COLO829 (cell line): ENCODE results near the gene THOP1.

ENCODE experiments used
- DNase-seq: peaks from one replicate; pipeline ENCODE4 v3.0.0; 2012; ENCODE audit warnings: low spot score

Gene THOP1

DNA sequence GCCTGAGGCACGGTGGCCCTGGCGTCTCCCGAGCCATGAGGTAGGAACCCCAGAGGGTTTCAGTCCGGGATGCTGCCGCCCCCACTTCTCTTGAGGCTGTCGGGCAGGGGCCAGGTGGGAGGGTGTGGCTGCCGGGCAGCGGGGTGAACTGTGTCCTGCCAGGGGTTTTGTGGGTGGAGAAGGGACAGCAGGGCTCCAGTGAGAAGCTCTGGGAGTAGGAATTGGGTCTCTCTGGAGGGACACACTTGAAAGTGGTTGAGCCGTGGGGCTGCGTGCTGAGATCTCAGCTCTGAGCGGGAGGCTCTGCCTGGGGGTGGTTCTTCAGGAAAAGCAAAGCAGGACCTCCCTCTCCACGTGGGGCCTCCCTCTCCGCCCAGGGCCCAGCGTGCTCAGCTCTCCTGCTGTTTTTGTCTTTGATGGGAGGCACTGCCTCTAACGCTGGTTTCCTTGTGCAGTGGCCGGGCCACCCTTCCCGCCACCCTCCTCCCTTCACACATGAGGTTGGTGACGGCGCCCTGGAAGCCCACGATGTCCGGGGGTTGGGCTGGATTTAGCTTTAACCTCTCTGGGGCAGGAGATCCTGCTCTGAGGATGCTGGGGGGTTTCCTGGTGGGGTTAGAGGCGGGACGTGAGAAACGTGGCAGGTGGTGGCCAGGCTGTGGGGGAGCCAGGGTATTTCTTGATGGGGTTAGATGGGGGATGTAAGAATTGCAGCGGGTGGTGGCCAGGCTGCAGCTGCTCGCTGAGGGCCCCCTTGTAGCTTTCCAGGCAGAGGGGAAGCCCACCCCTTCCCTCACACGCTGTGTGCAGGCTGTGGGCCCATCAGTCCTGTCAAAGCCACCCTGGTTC lies 19.1 kb downstream of the THOP1 start:
- no peak for DNase-seq

GRCh38 chr19:2805261-2805900 lies 20.1 kb downstream of the THOP1 start:
- no peak for DNase-seq

DNA sequence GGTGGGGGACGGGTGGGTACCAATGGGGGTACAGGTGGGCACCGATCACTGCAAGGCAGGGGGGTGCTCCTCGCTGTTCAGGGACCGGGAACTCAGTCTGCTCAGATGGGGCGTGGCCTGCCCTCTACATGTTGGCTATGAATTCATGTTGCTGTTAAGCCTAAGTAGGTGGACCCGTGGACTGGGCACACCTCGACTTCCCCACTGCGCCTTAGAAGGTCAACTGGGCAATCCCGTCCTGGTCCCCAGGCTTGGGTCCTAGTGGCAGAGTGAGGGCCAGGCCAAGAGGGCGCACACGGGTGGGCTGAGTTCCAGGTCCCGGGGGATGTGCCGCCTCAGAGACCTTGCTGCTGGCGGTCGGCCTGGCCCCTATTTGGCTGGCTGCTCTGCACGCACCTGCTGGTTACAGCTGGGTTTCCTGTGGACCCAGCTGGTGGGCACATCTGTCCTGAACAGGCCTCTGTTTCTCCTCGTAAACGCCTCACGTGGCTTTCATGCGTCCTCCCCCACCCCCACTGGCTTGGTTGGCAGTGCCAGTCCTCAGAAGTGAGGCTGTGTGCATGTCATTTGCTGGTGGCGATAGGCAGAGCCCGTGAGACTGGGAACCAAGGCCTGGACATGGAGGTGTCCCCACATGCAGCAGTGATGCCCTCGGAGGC lies 20.8 kb downstream of the THOP1 start:
- DNase-seq, result no peak

- no peak for DNase-seq
Observed at GRCh38 chr19:2806736-2807378, 21.6 kb downstream of the THOP1 start.

GRCh38 chr19:2807379-2808128 lies 22.3 kb downstream of the THOP1 start:
- no peak for DNase-seq

DNA sequence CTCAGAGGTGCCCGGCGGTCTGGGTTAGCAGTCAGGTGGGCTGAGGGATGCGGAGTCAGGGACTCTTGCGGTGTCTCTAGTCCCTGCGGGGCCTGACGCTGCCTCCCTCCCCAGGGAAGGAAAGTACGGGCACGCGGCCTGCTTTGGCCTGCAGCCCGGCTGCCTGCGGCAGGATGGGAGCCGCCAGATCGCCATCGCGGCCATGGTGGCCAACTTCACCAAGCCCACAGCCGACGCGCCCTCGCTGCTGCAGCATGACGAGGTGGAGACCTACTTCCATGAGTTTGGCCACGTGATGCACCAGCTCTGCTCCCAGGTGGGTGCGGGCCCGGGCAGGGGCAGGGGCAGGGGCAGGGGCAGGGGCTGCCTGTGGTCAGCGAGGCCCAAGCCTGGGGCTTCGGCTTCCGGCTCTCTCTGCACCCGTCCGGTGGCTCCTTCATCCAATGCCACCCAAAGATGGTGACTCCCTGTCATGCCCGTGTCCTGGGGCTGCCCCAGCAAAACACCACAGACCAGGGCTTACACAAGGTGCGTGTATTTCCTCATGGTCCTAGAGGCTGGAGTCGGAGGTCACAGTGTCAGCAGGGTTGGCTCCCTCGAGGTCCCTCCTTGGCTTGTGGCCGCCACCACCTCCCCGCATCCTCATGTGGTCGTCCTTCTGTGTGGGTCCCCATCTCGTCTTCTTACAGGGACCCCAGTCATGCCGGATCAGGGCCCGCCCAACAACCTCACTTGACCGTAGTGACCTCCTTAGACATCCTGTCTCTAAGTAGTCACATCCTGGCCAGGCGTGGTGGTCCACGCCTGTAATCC lies 23.0 kb downstream of the THOP1 start:
- no peak for DNase-seq

GRCh38 chr19:2809387-2810140 lies 24.3 kb downstream of the THOP1 start:
- no peak for DNase-seq

GRCh38 chr19:2810141-2811091 lies 25.1 kb downstream of the THOP1 start:
- no peak for DNase-seq

DNA sequence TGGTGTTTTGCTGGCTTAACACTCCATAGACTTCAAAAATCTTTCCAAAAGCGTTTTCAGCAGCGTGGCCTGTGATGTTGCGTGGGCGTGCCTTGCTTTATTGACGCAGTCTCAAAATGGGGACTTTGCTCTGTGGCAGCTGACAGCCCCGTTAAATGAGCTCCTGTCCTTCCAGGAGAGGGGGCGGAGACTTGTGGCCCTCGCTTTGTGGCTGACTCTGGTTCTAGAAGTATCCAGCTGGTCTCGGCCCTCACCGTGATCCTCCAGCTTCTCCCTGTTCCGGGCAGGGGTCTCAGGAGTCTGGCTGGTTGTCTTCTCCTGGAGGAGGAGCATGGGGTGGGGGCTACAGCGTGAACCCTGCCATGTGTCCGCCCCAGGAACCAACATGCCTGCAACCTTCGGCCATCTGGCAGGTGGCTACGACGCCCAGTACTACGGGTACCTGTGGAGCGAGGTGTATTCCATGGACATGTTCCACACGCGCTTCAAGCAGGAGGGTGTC lies 26.0 kb downstream of the THOP1 start:
- DNase-seq, result no peak

- no peak for DNase-seq
Observed at GRCh38 chr19:2811735-2812413, 26.6 kb downstream of the THOP1 start.

DNA sequence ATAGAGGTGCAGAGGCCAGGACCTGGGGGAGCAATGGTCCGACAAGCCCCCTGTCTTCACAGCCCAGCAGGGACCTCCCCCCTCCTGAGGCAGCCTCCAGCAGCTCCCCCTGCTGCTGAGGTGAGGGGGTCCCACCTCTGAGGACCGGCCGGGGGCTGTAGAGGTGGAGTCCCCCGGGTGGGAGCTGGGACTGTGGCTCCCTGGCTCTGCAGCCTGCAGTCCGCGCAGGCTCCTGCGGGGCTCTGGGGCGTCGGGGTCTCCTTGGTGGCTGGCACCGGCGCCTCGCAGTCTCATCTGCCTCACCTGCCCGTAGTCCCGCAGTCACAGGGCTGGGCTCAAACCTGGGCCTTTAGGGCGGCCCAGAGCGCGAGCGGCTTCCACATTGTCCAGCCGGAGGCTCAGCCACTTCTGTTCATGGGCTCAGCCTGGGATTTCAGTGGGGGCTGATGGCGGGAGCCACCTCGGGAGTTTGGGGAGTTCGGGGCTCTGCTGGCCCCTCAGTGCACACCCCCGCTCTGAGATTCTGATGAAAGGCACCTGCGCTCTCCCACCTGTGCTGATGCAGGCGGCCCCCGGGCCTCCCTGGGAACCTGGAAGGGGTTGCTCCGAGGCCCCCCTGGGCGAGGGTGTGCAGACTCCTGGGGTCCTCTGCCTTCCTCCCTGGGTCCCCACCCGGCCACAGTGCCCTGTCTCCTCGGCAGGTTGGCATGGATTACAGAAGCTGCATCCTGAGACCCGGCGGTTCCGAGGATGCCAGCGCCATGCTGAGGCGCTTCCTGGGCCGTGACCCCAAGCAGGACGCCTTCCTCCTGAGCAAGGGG lies 27.3 kb downstream of the THOP1 start:
- no peak for DNase-seq

GRCh38 chr19:2813235-2814160 lies 28.2 kb downstream of the THOP1 start:
- DNase-seq, result no peak

- no peak for DNase-seq
Observed at GRCh38 chr19:2814426-2814825, 29.1 kb downstream of the THOP1 start.

- no peak for DNase-seq
Observed at GRCh38 chr19:2815191-2815614, 29.9 kb downstream of the THOP1 start.

GRCh38 chr19:2815923-2816322 lies 30.6 kb downstream of the THOP1 start:
- no peak for DNase-seq

DNA sequence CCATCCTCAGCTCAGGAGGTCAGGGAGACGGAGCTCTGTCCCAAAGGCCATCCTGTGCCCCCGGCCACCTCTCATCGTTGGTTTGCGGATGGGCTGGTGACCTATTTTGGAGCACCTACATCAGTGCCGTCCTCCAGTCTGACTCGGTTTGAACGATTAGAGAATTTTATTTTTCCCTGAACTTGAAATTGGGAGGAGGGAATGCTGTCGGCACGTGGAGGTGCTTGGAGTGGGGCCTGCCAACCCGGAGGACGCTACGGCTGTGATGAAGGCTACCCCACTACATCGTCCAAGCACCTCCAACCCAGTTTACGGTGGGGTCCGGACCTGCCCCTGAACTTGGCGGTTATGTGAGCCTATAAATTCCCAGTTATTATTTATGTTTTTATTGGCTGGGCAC lies 31.3 kb downstream of the THOP1 start:
- no peak for DNase-seq
